COLO668 (cell line): Measurements from ENCODE around the gene WFIKKN1.

Experiments used
- DNase-seq: peaks from one replicate; lab custom pipeline; 2025; ENCODE audit not compliant: unreplicated experiment; lab: John Stamatoyannopoulos, UW

The WFIKKN1 gene

GRCh38 chr16:622920-623280 lies 7.9 kb upstream of the WFIKKN1 start:
- DNase-seq, result no peak

- no peak for DNase-seq
Measured at GRCh38 chr16:624526-625070, 6.2 kb upstream of the WFIKKN1 start.

GRCh38 chr16:625117-625976 lies 5.4 kb upstream of the WFIKKN1 start:
- no peak for DNase-seq

- DNase-seq, result no peak
Measured at GRCh38 chr16:625977-626765, 4.6 kb upstream of the WFIKKN1 start.

GRCh38 chr16:626787-627453 lies 3.9 kb upstream of the WFIKKN1 start:
- DNase-seq, result peak; percentile 59

- DNase-seq, result peak; percentile 88
Measured at GRCh38 chr16:627454-628239, 3.1 kb upstream of the WFIKKN1 start.

GRCh38 chr16:628321-629061 lies 2.3 kb upstream of the WFIKKN1 start:
- DNase-seq, result no peak

- no peak for DNase-seq
Measured at GRCh38 chr16:629185-629832, 1.5 kb upstream of the WFIKKN1 start.

GRCh38 chr16:629833-630248 lies 944 bp upstream of the WFIKKN1 start:
- DNase-seq, result no peak

GRCh38 chr16:630249-630814 lies 453 bp upstream of the WFIKKN1 start:
- DNase-seq, result no peak

GRCh38 chr16:631808-632358 lies 1.1 kb downstream of the WFIKKN1 start:
- DNase-seq, result no peak

- no peak for DNase-seq
Measured at GRCh38 chr16:632486-633335, 1.9 kb downstream of the WFIKKN1 start.

- DNase-seq, result no peak
Measured at GRCh38 chr16:633336-634050, 2.7 kb downstream of the WFIKKN1 start.

- no peak for DNase-seq
Measured at GRCh38 chr16:634051-634670, 3.4 kb downstream of the WFIKKN1 start.

GRCh38 chr16:634996-635395 lies 4.2 kb downstream of the WFIKKN1 start:
- no peak for DNase-seq

GRCh38 chr16:635573-636205 lies 4.9 kb downstream of the WFIKKN1 start:
- DNase-seq, result peak; percentile 44
